GM21786 (cell line): ENCODE data around the gene POMC.
A peak's percentile ranks its signal among the peaks of the same experiment; 100 is the strongest.
"Not testable (repeated sequence)": the region's sequence is repeated elsewhere in the genome, so short reads cannot be mapped to it uniquely, and the experiment has no call there.

Experiments used
- ATAC-seq: cut with Tn5 transposase; IDR thresholded peaks from one replicate; pipeline ENCODE4 v1.9.1; 2021; ENCODE audit not compliant: unreplicated experiment

The POMC gene

GRCh38 chr2:25168256-25169072, at the start of gene POMC:
POMC (minus strand) TSS chr2:25168580; CDS start chr2:25164772, 3,808 bp downstream.
- ATAC-seq = no peak

- ATAC-seq = no peak
Measured at GRCh38 chr2:25218100-25218499, 49.7 kb upstream of the POMC start.

- ATAC-seq = peak; percentile 77
Measured at GRCh38 chr2:25215948-25216679, 47.7 kb upstream of the POMC start.

GRCh38 chr2:25215232-25215631, 46.9 kb upstream of the POMC start:
- no peak for ATAC-seq

GRCh38 chr2:25213229-25213628, 44.8 kb upstream of the POMC start:
- ATAC-seq = no peak

- not testable (repeated sequence) for ATAC-seq
Measured at GRCh38 chr2:25210923-25211322, 42.5 kb upstream of the POMC start.

- no peak for ATAC-seq
Measured at GRCh38 chr2:25207078-25207545, 38.7 kb upstream of the POMC start.

GRCh38 chr2:25204190-25204838, 35.9 kb upstream of the POMC start:
- ATAC-seq = no peak

- ATAC-seq = no peak
Measured at GRCh38 chr2:25202275-25202674, 33.9 kb upstream of the POMC start.

GRCh38 chr2:25201794-25202193, 33.4 kb upstream of the POMC start:
- no peak for ATAC-seq

GRCh38 chr2:25201265-25201664, 32.9 kb upstream of the POMC start:
- no peak for ATAC-seq

GRCh38 chr2:25198576-25198975, 30.2 kb upstream of the POMC start:
- no peak for ATAC-seq

GRCh38 chr2:25198209-25198525, 29.8 kb upstream of the POMC start:
- no peak for ATAC-seq

GRCh38 chr2:25197336-25198208, 29.2 kb upstream of the POMC start:
- ATAC-seq = no peak

- no peak for ATAC-seq
Measured at GRCh38 chr2:25194576-25195122, 26.3 kb upstream of the POMC start.

- ATAC-seq = no peak
Measured at GRCh38 chr2:25190536-25190935, 22.2 kb upstream of the POMC start.

GRCh38 chr2:25188405-25188804, 20.0 kb upstream of the POMC start:
- ATAC-seq = no peak

GRCh38 chr2:25187729-25188350, 19.5 kb upstream of the POMC start:
- no peak for ATAC-seq

GRCh38 chr2:25184254-25184653, 15.9 kb upstream of the POMC start:
- no peak for ATAC-seq

- ATAC-seq = no peak
Measured at GRCh38 chr2:25178976-25179375, 10.6 kb upstream of the POMC start.
